ENCODE measurements around the gene SCD. TPM values are rescaled to one million over a fixed set of nuclear protein-coding genes. Genes with fewer than 3 reads are reported as not detected.

SCD gene
- total RNA-seq, 2 experiments from 2014 or later: 198 to 202 TPM

- DNase-seq: no peak
- H3K27me3 Mint-ChIP-seq: no peaks in the 10 kb centered on the region
- peaks cover 12% of the 10 kb centered on the region for H3K36me3 Mint-ChIP-seq (ENCODE audit: low read depth)
- POLR2A ChIA-PET: no interaction called here
- CTCF ChIA-PET: interaction anchor here (1.0 to 1.3 kb wide), 2 partner anchors 22 to 49 kb away, joined by 3 to 5 read pairs; no protein-coding TSS in a partner anchor
- H3K9me3 Mint-ChIP-seq: no peaks in the 10 kb centered on the region
- no peak overlapping the region for H3K4me3 Mint-ChIP-seq
- H3K27ac Mint-ChIP-seq: no peak overlapping the region
- H3K4me1 Mint-ChIP-seq: peaks cover 18% of the 10 kb centered on the region
Observed at GRCh38 chr10:100392686-100393003, 45.6 kb downstream of the SCD start.

- DNase-seq: no peak
- Mint-ChIP-seq H3K36me3 (ENCODE audit: low read depth) (no peaks in the 10 kb centered on the region), H3K4me1 (peaks cover 15% of the 10 kb centered on the region), H3K27me3 (no peaks in the 10 kb centered on the region), H3K9me3 (no peaks in the 10 kb centered on the region), H3K4me3 (no peak overlapping the region), H3K27ac (no peak overlapping the region)
- ChIA-PET POLR2A (interaction anchor here (1.5 kb wide), 1 partner anchor 22 kb away, joined by 3 read pairs; no protein-coding TSS in a partner anchor), CTCF (no interaction called here)
Observed at GRCh38 chr10:100395626-100396025, 48.6 kb downstream of the SCD start.

- Mint-ChIP-seq H3K4me3 (no peak overlapping the region), H3K27ac (no peak overlapping the region), H3K4me1 (peaks cover 7% of the 10 kb centered on the region), H3K36me3 (ENCODE audit: low read depth) (no peaks in the 10 kb centered on the region), H3K9me3 (no peaks in the 10 kb centered on the region), H3K27me3 (no peaks in the 10 kb centered on the region)
- ChIA-PET CTCF (no interaction called here), POLR2A (no interaction called here)
- DNase-seq: no peak
Observed at GRCh38 chr10:100396605-100397004, 49.6 kb downstream of the SCD start.

- Mint-ChIP-seq H3K27ac (no peak overlapping the region), H3K9me3 (no peaks in the 10 kb centered on the region), H3K4me3 (no peak overlapping the region), H3K36me3 (ENCODE audit: low read depth) (no peaks in the 10 kb centered on the region), H3K4me1 (no peaks in the 10 kb centered on the region), H3K27me3 (peaks cover under 1% of the 10 kb centered on the region)
- no peak for DNase-seq
- ChIA-PET POLR2A (interaction anchor here (1.2 kb wide), 1 partner anchor 24 kb away, joined by 3 read pairs; no protein-coding TSS in a partner anchor), CTCF (no interaction called here)
Observed at GRCh38 chr10:100401631-100402328, 54.7 kb downstream of the SCD start.

GRCh38 chr10:100403734-100404133 lies 56.7 kb downstream of the SCD start:
- Mint-ChIP-seq H3K9me3 (no peaks in the 10 kb centered on the region), H3K4me1 (no peaks in the 10 kb centered on the region), H3K36me3 (ENCODE audit: low read depth) (no peaks in the 10 kb centered on the region), H3K27me3 (peaks cover 2% of the 10 kb centered on the region), H3K4me3 (no peak overlapping the region), H3K27ac (no peak overlapping the region)
- ChIA-PET CTCF (no interaction called here), POLR2A (no interaction called here)
- no peak for DNase-seq

GRCh38 chr10:100413173-100413572 lies 66.1 kb downstream of the SCD start:
- no peaks in the 10 kb centered on the region for H3K4me1 Mint-ChIP-seq
- H3K9me3 Mint-ChIP-seq: no peaks in the 10 kb centered on the region
- CTCF ChIA-PET: no interaction called here
- no peak for DNase-seq
- POLR2A ChIA-PET: no interaction called here
- H3K27me3 Mint-ChIP-seq: peaks cover 19% of the 10 kb centered on the region
- H3K36me3 Mint-ChIP-seq (ENCODE audit: low read depth): no peaks in the 10 kb centered on the region
- H3K27ac Mint-ChIP-seq: no peak overlapping the region
- no peak overlapping the region for H3K4me3 Mint-ChIP-seq

Other genes with a start within 250 kb of the SCD start
- 10 to 100 TPM; 12.6 to 14.4 TPM for gene ERLIN1, start 161.2 kb upstream of the SCD start, total RNA-seq
- 10 to 100 TPM; 23.6 to 24.7 TPM for gene CHUK, start 117.6 kb upstream of the SCD start, total RNA-seq
- gene CWF19L1, start 79.6 kb upstream of the SCD start, total RNA-seq: 10 to 100 TPM; 36.0 to 36.7 TPM
- 10 to 100 TPM; 47.5 to 48.8 TPM for gene BLOC1S2, start 60.6 kb upstream of the SCD start, total RNA-seq
- under 1 TPM in 1 of 2 experiments, not detected in 1; 0.18 TPM for gene PKD2L1, start 17.0 kb upstream of the SCD start, total RNA-seq
- gene WNT8B, start 115.8 kb downstream of the SCD start, total RNA-seq: under 1 TPM in 1 of 2 experiments, not detected in 1; 0.23 TPM
- gene SEC31B, start 172.6 kb downstream of the SCD start, total RNA-seq: 100 to 1,000 TPM; 138 to 139 TPM
- gene NDUFB8, start 182.6 kb downstream of the SCD start, total RNA-seq: 100 to 1,000 TPM; 315 to 324 TPM
- 10 to 100 TPM; 57.7 to 58.8 TPM for gene HIF1AN, start 188.7 kb downstream of the SCD start, total RNA-seq